SKM-1 treated with dmso at 0.1 percent for 144 hours (cell line): Measurements from ENCODE around the gene FCN2.

Source experiments
- DNase-seq: peaks from one replicate; lab custom pipeline; 2025; ENCODE audit not compliant: unreplicated experiment; lab: John Stamatoyannopoulos, UW

The FCN2 gene

DNA sequence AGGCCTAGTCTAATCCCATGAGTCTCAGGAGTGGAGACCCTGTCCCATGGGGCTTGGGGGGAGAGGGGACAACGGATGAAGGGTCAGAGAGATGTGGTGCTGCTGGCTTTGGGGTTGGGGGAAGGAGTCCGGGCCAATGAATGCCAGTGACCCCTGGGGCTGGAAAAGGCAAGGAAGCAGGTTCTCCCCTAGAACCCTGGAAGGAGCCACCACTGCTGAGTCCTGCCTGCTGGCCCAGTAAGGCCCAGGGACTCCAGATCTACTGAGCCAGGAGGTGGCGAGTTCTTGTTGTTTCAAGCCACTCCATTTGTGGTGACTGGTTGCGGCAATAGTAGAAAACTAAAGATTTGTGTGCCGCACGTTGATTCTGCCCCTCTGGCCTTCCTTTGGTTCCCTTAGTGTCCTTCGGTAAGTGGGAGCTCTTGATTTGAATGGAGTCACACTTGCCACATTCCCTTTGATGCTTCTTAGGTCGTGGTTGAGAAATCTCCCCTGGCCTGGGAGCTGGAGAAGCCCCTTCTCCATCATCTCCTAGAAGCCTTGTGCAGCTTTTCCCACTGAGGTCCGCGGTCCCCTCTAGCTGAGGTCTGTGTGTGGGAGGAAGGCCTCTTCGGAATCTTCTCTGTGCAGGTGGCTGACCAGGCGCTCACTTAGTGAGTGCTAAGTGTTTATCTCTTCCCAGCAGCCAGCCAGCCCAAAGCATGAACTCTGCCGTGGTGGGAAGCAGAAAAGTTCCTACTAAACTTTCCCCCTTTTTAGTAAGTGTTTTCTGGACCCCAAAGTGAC, 28.1 kb downstream of the FCN2 start:
- no peak for DNase-seq

DNA sequence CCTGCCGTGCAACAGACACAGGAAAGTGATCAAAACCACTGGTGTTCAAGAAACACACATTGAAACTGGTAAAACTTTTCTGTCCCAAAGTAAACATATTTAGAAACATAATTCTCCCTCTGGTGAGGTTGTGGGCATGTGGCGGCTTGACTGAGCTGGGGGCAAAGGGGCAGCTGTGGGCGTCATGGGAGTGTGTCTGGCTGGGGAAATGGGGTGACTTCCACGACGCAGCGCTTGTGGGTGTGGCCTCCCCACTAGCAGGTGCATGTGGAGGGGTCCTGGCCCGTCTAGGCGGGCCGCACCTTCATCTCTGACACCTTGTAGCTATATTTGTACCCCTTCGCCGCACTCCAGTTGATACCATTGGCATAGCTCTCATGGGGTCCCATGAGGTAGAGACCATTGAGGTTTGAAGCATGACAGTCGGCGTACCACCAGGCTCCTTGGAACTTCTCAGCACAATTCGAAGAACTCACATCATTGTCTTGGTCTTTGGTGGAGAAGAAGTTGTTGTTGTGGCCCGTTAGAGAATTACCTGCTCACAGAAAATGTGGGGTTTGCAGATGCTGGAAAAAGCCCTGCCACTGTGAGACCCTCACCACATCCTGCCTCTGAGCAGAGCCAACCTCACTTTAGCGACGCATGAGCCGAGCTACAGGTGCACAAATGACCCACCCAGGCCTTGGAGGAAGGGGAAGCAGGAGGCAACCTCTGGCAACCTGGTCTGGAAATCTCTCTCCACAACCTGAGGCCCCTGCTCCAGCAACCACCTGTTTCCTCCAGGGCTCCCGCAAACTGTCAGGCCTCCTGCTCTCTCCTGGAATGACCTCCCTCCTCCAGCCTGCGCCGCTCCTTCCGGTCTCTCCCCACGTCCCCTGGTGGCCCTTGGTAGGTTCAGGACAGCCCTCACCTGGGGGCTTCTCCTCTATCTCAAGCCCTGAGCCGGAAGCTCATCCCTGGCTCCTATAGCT, 29.2 kb downstream of the FCN2 start:
- DNase-seq: no peak

DNA sequence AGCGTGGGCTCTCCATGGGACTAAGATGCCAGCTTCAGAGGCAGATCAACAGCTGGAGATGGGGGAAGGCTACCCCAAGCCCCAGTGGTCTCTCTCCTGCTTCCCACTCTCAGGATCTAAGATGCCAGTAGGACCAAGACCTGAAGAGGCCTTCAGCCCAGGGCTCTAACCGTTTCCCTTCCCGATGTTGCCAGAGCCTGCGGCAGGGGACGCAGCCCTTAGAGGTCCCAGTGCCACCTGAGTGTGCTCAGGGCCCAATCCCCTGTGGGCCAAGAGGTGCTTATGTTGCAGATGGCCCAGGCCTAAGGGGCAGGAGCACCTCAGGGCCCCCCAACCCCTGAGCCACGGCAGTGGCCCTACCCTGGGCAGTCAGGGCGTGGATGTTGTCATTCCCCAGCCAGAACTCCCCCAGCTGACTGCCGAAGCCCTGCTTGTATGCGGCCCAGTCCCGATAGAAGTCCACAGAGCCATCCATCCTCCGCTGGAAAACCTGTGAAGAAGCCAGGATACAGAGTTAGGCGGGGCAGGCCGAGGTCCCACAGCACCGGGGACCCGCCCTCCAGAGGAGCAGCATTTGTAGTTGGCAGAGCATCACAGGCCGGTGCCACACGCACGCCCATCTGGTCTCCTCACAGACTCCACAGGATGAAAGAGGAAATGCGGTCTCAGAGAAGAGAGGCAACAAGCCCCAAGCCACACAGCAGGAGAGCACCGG, 31.7 kb downstream of the FCN2 start:
- DNase-seq: no peak

DNA sequence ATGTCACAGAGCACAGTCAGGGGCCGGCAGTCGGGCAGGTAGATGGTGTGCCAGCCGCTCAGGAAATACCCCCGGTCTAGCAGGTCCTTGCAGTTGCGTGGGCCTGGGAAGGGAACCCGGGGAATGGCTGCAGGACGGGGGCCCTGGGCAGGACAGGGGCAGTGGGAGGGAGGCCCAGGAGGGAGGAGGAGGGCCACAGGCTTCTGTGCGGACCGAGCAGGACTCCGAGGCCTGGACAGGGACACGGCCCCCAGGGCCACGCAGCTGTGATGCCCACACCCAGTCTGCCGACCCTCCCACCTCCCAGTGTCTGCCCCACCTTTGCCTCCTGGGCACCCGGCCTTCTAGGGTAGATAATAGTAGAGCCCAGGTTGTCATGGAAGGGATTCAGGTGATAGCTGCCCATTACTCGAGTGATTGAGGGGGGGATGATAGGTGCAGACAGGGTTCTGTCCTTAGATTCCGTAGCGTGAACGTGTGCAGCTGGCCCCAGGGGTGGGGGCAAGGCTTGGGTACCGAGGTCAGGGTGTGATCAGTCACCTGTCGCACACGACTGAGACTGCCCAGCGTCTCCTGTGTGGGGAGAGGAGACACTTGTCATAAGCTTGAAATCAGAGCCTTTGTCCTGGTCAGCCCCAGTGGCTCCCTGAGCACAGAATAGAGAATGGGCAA, 32.6 kb downstream of the FCN2 start:
- no peak for DNase-seq

DNA sequence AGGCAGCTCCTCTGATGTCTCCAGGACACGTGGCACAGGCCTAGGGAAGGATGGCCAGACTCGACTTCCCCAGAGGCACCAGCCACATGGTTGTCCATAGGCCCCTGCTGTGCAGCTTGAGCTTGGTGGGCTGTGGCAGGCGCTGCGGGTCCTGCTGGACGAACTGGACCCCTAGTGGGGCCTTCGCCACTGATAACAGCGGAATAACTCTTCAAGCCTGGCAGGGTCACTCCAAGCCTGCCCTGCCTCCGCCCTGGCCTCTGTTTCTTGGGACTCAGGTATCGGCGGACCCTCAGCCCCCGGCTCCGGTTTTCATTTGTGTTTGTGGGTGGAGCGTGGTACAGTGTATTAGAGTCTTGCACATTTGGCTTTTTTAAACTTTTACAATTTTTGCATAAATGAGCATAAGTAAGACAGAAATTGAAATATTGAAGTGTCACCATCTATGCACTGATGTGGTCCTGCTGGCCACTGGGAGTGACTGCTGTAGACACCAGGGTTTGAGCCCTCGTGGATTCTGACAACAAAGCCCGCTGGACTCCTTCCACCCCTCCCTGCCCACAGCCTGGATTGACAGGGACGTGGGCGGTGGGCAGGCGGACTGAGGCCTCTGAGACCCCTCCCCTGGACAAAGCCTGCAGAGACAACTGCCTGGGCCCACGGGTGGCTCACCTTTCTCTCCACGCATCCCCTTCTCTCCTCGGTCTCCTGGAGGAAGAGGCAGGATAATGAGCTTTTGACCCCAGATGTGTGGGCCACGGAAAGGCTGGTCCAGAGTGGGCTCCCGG, 33.3 kb downstream of the FCN2 start:
- DNase-seq: no peak

DNA sequence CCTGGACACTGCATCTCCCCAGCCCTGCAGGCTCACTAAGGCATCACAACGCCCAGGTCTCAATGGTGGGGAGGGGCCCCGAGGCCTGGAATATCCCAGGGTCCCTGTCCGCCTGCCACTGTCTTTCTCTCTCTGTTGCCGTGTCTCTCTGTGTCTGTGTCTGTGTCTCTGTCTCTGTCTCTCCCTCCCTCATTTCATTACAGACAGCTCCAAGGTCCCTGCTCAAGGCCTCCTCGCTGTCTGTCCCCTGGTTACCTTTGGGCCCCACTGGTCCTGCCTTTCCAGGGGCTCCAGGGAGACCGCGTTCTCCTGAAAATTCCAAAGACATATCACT, 33.9 kb downstream of the FCN2 start:
- no peak for DNase-seq

DNA sequence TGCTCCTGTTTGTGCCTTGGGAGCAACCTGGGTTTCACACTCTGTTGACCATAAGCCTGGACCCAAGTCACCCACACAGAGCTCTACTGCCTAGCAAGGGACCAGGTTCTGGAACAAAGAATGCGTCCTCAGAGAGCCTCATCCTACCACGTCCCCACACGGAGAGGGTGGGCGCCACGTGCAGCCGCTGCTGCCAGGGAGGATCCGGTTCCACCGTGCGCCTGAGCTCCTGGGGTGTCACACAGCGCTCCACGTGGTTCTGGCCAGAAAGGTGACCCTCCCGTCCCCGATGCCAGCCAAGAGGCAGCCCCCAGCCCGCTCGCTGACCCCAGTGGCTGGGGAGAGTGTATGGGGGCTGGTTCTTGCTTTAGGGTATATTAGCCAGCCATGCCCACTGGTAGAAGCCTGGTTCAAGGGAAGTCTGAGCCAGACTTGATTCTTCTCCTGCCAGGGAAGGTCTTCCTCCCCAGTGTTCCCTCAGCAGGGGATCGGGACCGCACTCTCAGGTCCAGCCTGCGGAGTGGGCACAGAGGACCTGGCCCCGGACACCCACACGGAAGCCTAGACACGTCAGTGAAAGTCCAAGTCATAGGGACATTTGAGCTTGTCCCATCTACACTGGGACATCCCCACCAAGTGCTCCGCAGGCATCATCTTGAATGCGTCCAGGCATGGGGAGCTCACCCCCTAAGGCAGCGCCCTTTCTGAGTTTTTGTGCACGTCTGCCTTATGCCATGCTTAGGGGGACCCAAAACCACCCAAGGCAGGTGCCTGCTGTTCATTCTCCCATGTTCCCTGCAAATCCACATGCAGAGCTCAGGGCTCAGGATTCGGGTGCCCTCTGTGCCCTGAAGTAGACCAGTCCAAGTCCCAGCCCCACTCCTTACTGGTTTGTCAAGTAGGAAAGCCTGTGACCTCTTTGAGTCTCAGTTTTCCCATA, 34.7 kb downstream of the FCN2 start:
- DNase-seq: no peak

DNA sequence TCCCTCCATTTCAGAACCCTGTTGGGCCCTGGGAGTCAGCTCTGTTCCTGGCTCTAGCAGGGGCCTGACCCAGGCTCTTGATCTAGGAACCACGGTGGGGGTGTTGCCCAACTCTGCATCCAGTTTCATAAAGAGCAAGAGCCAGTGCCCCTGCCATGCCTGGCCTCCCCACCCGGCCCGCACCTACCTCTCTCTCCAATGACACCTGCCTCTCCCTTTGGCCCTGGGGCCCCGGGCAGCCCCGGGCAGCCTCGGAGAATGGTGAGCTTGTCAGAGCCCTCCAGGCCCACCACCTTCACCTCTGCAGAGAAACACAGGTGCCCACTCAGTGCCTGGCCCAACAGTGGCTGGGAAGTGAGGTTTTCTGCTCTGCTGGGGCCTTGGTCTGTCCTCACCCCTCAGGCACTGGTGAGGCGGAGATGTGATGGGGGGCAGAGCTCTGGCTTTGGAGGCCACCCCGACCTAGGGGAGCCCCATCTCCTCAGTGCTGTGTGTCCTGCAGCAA, 35.6 kb downstream of the FCN2 start:
- DNase-seq: no peak

DNA sequence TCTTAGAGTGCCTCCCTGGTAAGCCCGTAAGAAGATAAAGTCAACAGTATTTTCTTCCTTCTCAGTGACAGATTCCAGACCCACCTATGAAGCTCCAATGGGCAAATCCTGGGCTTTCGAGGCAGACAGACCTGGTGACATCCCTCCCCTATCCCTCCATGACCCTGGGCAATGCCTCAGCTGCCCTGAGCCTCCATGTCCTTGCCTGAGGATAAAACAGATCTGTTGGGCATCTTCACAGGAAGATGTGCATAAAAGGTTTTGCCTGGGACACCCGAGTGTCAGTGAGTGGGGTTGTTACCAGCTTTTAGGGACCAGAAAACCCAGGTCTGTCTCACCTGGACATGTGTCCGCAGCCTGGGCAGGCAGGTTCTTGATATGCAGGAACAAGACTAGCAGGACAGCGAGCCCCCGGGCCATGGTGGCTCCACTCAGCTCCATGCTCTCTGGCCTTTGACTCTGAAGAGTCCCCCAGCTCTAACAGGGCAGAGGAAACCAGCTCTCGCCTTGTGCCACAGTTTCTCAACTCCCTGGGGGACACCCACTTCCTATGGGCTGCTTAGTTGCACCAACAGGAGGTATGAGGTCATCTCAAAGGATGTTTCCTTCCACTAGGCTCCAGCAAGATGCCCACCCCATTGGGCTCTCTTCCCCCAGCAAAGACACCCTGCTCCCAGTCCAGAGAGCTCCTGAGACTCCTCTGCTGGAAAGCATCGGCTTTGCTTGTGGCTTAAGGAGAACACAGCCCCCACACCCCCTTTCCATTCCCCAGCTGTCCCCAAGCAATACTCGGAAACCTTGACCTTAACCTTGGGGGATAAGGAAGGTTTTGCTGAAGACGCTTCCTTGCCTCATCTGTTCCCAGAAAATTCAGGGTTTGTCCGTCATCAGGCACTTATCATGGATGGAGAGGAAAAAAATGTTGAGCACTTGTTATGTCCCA, 37.1 kb downstream of the FCN2 start, which contains the start of gene FCN1:
FCN1 (minus strand) TSS at position 482 of the 943 bp plus-strand sequence; CDS start at position 441, 41 bp downstream.
- DNase-seq: peak; percentile 84

DNA sequence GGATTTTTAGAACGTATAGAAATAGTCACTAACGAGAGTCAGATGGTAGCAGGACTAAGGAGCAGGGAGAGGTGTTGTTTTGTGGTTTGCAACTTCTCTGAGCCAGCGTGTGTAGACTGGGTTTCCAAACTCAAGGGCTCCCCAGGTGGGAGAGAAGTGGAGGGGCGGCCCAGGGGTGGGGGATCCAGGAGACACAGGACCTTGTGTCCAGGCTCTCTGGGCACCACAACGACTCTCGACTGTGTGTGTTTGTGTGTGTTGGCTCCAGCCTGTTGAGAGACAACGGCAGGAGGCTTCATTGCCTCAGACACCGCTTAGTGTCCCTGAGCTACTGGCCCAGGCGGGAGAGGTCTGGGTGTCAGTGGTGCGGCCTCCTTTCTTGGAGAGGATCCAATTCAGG, 38.0 kb downstream of the FCN2 start:
- DNase-seq: no peak

DNA sequence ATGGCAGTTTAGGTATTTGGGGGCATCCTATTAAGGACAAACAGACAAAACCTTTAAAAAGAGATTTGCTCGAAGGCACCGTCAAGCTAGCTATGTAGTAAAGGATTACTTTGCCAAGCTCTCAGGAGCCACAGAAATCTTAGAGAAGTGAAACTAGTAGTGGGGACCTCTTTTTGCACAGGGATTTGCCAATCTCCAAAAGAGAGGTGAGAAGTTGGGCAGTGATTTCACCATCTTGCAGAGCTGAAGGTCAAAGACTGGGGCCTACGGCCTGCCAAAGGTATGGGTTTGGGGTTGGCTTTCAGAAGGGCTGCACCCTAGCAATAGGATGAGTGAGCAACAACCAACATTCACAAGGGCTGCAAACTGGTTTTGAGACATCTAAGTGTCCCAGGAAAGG, 38.7 kb downstream of the FCN2 start:
- DNase-seq: peak; percentile 49

DNA sequence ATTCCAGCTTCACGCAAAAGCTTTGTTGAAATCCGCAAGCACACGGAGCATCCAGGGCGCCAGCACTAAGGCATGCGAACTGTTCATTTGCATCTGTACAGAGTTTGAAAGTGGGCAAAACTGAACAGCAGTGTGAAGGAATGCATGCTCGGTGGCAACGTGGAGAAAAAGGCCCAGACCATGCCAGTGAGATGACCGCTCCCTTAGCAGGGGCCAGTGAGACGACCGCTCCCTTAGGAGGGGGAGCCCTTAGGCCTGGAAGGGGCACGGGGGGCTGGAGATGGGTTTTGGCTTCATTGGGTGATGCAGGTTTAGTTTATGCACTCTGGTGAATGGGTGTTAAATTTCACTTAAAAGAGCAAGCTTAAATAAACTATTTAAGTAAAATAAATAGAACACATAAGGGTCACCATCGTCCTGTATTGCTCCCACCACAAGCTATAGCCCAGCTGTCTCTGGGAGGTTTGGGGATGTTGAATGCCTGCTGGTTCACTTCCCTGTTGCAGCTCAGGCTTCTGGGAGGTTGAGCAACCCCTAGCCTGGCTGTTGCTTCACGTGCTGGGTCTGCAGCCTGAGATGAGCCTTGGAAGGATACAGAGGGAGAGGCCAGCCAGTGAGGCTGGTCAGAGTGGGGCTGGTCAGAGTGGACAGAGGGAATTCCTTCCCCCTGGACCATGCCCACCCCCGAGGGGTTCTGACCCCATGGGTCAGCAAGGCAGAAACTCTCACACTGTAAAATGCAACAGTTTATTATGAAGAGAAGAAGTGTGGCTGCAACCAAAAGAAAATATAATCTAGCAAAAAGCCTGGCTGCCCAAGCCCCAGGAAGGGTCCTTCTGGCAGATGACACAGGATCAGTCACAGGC, 41.7 kb downstream of the FCN2 start:
- DNase-seq: peak; percentile 73

DNA sequence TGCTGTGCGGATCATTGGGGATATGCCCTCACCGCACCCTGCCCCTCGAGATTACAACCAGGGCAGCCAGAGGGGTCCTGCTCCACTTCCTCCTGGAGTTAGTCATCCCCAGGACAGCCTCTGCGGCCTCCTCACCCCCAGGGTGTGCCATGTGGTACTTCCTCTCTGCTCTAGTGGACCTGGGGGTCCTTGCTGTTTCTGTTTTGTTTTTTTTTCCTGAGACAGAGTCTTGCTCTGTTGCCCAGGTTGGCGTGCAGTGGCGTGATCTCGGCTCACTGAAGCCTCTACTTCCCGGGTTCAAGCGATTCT, 42.3 kb downstream of the FCN2 start:
- peak; percentile 25 for DNase-seq

DNA sequence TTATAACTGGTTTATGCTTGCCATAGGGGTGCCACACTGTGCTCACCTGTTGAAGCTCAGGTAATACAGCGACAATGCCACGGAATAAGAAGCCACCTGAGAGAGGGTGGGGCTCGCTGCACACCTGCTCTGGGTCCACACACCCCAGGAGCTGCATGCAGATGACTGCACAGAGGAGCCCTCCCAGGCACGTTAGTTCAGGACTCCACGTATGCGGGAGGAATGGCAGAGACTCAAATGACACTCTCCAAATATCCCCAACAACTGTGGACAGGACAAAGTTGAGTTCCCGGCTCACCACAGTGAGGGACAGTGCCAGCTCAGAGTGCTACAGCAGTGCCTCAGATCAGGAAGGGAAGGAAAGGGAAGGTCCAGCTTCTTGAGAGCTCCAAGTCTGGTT, 42.9 kb downstream of the FCN2 start:
- DNase-seq: no peak

DNA sequence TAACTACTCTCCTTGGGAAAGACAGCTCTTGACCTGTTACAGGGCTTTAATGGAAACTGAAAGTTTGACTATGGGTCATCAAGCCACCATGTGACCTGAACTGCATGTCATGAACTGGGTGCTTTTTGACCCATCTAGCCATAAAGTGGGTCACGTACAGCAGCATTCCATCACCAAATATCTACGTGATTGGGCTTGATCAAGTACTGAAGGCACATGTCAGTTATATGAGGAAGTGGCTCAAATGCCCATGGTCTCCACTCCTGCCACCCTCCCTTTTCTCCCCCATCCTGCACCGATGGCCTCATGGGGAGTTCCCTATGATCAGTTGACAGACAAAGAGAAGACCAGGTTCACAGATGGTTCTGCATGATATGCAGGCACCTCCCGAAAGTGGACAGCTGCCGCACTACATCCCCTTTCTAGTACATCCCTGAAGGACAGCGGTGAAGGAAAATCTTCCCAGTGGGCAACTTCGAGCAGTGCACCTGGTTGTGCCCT, 44.5 kb downstream of the FCN2 start:
- no peak for DNase-seq

DNA sequence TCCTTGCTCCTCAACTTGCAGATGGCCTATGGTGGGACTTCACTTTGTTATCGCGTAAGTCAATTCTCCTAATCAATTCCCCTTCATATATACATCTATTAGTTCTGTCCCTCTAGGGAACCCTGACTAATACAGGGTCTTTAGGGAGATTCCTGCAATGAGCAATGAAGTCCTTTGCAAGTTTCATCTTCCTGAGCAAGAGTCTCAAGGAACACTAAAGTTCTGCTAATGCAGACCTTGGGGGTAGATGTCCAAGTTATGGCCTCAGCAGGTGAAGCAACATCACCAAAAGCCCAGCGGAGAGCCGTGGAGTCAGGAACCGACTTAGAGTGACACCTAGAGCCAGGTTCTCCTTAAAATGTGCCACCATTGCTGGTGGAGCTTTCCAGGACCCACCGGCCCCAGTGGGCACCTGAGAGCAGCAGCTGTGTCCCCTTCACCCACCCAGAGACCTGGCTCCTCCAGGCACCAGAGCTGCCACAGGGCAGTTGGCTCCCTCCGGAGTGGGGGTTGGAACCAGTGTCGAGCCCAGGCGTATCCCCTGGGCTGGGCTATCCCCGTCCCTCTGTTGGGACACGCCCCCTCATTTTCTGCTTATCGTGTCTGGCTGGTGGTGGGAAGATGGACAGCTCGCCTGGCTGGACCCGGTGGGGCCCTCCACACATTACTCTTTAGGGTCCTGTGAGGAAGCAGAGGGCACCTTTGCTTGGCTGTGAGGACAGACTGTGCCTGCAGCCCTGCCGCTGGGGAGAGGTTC, 48.0 kb downstream of the FCN2 start:
- DNase-seq: no peak
